ENCODE results near the gene SAMD10.
"Not testable (repeated sequence)": the region's sequence is repeated elsewhere in the genome, so short reads cannot be mapped to it uniquely, and the experiment has no call there.

The SAMD10 gene

DNA sequence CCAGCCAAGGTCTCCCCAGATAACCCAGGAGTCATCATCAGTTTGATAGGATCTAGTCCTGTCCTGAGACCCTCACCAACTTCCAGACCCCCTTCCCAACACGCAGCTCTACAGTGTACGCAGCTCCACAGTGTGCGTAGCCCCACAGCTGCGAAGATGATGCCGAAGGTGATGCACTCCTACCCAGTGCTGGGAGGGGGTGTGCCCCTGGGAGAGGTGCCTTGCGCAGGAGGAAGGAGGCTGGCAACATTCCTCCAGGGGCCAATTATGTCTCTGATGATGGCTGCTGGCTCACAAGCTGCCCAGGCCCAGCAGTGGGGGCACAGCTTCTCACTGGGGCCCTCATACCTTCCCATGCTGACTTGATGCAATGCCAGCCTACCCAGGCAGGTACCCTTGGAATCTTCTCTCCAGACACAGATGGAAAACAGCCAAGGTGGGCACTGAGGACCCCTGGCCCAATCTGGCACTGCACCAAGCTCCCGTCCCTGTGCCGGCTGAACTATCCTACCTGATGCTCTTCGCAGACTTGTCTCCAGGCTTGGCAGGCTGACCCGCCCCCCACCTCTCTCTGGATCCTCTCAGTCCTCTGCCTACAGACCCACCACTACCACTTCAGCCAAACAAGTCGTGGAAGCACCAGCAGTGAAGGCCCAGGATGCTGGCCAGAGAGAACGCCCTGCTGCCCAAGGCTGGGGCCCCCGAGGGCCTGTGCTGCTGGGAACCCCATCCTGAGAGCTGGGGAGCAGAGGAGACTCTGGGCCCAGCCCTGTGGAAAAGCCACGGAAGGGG is 11.1 kb downstream of the SAMD10 start:
- DNase-seq, result no peak

DNA sequence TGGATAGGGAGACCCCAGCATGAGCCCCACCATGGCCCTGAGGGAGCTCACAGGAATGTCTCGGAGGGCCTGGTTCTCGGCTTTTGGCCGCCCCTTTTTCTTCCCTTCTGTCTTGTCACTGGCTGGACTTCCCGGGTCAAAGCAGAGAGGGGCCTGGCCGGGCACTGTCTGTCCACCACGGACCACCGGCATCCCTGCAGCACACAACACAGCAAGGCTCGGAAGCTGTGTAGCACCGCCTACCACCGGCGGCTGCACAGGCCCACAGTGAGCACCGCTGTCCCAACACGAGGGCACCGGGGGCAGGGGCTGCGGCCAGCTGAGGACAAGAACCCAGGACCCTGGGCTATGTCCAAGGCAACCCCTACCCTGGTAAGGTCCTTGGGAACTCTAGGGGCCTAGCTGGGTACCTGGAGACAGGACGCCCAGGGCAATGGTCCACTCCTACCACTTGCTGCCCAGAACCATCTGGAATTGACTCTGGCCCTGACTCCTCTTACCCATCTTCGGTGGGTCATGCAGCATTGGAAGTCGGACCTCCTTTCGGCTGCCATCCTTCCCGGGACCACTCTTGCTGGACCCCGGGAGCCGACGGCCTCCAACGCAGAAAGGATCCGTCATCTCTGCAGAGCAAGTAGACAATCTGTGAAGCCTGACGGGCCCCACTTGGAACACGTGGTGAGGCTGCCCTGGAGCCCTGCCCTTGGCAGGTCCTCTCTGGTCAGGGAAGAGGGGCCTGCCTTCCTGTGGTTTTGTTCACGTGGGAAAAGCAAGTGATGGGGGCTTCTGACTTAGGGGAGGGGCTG is 11.9 kb downstream of the SAMD10 start:
- no peak for DNase-seq

- DNase-seq, result no peak
These were observed 12.5 kb downstream of the SAMD10 start for GRCh38 chr20:63966944-63967322.

- no peak for DNase-seq
These were observed 13.1 kb downstream of the SAMD10 start for GRCh38 chr20:63966172-63966943.

- DNase-seq, result no peak
These were observed 15.0 kb downstream of the SAMD10 start for GRCh38 chr20:63964412-63964811.

- no peak for DNase-seq
These were observed 15.6 kb downstream of the SAMD10 start for GRCh38 chr20:63963784-63964301.

GRCh38 chr20:63963348-63963741 is 16.1 kb downstream of the SAMD10 start:
- no peak for DNase-seq

GRCh38 chr20:63962426-63963347 is 16.8 kb downstream of the SAMD10 start:
- no peak for DNase-seq

- no peak for DNase-seq
These were observed 17.6 kb downstream of the SAMD10 start for GRCh38 chr20:63961664-63962425.

DNA sequence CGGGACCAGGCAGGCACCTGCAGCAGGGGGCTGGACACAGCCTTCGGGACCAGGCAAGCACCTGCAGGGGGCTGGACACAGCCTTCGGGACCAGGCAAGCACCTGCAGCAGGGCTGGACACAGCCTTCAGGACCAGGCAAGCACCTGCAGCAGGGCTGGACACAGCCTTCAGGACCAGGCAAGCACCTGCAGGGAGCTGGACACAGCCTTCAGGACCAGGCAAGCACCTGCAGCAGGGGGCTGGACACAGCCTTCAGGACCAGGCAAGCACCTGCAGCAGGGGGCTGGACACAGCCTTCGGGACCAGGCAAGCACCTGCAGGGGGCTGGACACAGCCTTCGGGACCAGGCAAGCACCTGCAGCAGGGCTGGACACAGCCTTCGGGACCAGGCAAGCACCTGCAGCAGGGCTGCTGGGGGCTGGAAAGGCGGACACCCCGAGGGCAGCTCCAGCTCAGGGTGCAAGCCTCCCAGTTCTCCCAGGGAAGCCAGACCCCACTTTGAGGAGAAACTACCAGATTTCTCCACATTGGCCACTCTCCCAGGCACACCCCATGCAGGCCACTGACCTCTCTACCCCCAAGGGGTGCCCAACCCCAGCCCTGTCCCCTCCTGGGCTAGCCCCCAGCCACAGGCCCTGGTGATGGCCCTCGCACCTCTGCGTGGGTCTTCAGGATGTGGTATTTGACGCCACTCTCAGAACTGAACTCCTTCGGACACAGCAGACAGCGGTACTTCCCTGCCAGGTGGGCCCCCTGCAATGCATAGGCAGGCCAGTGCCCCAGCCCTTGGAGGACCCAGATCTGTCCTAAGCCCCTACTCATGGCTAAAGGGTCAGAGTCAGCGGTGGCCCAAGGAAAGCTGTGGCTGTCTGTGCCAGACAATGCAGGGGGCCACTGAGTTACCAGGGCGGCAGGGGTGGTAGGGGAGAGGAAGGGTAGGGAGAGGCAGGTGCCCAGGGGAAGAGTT is 18.5 kb downstream of the SAMD10 start:
- not testable (repeated sequence) for DNase-seq

GRCh38 chr20:63959699-63960075 is 19.8 kb downstream of the SAMD10 start:
- no peak for DNase-seq

GRCh38 chr20:63958964-63959698 is 20.3 kb downstream of the SAMD10 start:
- no peak for DNase-seq

- no peak for DNase-seq
These were observed 21.0 kb downstream of the SAMD10 start for GRCh38 chr20:63958471-63958870.

- no peak for DNase-seq
These were observed 21.6 kb downstream of the SAMD10 start for GRCh38 chr20:63957690-63958441.

DNA sequence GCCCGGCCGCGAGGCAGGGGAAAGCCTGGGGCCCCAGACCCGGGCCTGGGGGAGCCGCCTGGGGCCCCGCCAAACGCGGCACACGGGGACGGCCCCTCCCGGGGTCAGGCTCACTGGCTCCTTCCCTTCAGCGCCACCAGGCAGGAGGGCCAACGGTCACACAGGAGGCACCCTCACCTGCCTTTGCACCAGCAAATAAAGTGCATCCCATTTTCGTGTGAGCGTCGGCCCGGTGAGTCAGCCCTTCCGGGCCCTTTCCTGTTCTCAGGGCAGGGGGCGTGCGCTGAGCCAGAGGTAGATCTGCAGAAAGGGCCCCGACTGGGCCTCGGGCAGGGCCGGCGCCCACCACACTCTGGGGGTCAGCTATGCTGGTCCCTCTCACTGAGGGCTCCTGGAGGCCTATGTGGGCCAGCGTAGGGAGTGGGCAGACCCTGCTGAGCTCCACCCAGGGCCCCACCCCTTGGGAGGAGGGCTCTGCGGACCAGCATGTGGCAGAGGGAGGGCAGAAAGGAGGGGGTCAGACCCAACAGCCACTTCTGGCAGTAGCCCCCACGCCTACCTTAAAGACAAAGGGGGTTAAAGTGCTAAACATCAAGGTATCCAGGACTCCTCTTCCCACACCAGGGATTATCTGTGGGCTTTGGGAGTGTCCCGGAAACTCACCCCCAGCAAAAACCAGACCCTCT is 22.3 kb downstream of the SAMD10 start:
- peak; percentile 35 for DNase-seq

- no peak for DNase-seq
These were observed 22.8 kb downstream of the SAMD10 start for GRCh38 chr20:63956664-63957003.

DNA sequence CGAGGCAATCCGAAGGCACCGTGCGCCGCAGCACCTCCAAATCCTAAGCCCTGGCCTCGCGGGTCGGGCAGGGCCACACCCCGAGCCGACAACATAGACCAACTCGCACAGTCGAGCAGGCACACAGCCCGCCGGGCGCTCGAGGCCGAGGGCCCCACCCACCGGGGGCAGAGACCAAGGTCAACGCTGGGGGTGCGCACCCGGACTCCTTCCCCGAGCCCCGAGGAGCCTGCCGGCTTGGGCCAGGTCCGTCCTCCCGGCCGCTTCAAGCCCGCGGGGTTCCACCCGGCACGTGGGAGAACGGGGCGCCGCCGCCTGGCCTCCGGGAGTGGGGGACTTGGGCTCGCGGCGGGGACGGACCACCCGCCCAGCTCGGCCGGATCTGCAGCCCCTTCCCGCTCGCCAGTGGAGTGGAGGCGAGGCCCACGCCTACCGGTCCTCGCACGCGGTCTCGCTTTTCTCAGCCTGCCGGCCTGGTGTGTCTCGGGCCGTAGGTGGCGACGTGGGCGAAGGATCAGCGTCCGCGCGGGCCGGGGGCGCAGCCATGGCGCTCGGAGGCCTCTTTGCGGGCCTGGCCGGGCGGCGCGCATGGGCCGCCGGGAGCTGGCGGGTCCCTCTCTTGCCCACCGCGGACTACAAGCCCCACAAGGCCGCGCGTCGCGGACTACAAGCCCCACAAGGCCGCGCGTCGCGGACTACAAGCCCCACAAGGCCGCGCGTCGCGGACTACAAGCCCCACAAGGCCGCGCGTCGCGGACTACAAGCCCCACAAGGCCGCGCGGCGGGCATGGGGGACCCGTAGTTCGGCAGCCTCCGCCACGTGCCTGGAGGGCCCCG is 23.4 kb downstream of the SAMD10 start, which contains the start of gene UCKL1:
Gene UCKL1, minus strand, starts transcription at position 590 of the 837 bp plus-strand sequence. Its CDS starts 44 bp downstream, at position 546.
- no peak for DNase-seq
